Adrenal gland (tissue), 5 donors: ENCODE measurements around the gene STRIP2.

Experiments used
- CTCF ChIP-seq, 6 experiments: fragments of 450-650 bp in 4 of 6; fragments of 200-600 bp in 2 of 6; sonication (generic) in 1 of 6; IDR thresholded peaks; 1 replicate in 5 of 6; 2 replicates in 1 of 6; pipeline versions ENCODE4 v1.5.1 to v1.8.0; 2016 to 2021; ENCODE audit warnings: antibody characterized with exemption in 6 of 6, mild to moderate bottlenecking in 2 of 6, moderate library complexity in 1 of 6
- POLR2A ChIP-seq, 2 donors: fragments of 450-650 bp; IDR thresholded peaks; one replicate each; pipeline ENCODE4 v1.6.1; 2017; ENCODE audit warnings: antibody characterized with exemption in 2 of 2, mild to moderate bottlenecking in 2 of 2, moderate library complexity in 1 of 2
- donor health status: DM: no; HTN: no; CAD: no.

DNA sequence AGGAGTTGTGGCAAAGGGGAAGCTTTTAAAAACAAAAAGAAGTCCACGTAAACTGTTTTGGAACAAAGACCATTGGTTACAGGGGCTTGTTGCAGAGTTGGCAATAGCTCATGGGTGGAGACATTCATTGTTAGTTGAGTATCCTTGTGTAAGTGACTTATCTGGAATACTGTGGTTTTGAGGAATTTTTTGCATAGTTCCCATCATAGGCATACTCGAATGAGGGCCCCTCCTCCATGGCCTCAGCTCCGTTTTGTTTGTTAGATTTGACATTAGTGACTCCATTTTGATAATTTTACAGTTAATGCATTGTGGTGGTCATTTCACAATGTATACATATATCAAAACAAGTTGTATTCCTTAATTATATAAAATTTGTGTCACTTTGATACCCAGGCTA is 55.3 kb downstream of the STRIP2 start:
- TF ChIP-seq POLR2A (IDR thresholded peaks at IDR 0.05) (no peak), CTCF (IDR thresholded peaks at IDR 0.05) (no peak)
